ENCODE measurements around the gene MYPOP. TPM values are rescaled to one million over a fixed set of nuclear protein-coding genes. Genes with fewer than 3 reads are reported as not detected.

Gene MYPOP
- total RNA-seq, 2 donors from 2014 or later, result 8.7 to 9.1 TPM

DNA sequence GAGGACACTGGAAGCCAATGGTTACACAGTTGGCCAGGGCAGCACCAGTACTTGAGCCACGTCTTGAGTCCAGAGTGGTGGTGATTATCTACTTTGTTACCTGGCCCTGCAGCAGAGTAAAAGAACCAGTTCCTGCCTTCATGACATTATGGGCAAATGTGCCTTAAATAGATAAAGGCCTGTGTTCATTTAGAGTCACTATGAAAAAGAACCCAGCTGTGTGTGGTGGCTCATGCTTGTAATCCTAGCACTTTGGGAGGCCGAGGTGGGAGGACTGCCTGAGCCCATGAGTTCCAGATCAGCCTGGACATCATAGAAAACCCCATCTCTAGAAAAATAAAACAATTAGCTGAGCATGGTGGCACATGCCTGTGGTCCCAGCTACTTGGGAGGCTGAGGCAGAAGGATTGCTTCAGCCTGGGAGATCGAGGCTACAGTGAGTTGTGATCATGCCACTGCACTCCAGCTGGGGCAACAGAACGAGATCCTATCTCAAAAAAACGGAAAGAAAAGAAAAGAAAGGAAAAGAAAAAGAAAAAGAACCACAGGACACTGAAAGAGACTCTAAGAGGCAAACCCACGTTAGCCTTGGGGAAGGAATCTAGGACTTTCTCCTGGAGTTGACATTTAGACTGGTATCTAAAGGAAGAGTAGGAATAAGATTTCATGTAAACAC is 13.1 kb downstream of the MYPOP start:
- no peaks in the 10 kb centered on the region for H3K27me3 ChIP-seq (replicated peaks; ENCODE audit: insufficient read depth)
- H3K27ac ChIP-seq, result no peak overlapping the region
- no peak overlapping the region for H3K4me3 ChIP-seq
- no peaks in the 10 kb centered on the region for H3K9me3 ChIP-seq
- TF ChIP-seq POLR2AphosphoS5 (IDR thresholded peaks at IDR 0.05) (no peak), POLR2A (IDR thresholded peaks at IDR 0.05) (no peak)
- TF ChIP-seq, protein P1, sequence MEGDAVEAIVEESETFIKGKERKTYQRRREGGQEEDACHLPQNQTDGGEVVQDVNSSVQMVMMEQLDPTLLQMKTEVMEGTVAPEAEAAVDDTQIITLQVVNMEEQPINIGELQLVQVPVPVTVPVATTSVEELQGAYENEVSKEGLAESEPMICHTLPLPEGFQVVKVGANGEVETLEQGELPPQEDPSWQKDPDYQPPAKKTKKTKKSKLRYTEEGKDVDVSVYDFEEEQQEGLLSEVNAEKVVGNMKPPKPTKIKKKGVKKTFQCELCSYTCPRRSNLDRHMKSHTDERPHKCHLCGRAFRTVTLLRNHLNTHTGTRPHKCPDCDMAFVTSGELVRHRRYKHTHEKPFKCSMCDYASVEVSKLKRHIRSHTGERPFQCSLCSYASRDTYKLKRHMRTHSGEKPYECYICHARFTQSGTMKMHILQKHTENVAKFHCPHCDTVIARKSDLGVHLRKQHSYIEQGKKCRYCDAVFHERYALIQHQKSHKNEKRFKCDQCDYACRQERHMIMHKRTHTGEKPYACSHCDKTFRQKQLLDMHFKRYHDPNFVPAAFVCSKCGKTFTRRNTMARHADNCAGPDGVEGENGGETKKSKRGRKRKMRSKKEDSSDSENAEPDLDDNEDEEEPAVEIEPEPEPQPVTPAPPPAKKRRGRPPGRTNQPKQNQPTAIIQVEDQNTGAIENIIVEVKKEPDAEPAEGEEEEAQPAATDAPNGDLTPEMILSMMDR (IDR thresholded peaks at IDR 0.05), result no peak
- DNase-seq (ENCODE audit: low spot score), result no peak
- 69% methylated on average over 6 of the region's 6 CpGs for WGBS
- peaks cover 10% of the 10 kb centered on the region for H3K4me1 ChIP-seq (replicated peaks)
- H3K36me3 ChIP-seq, result no peaks in the 10 kb centered on the region
- intact Hi-C loops (cut with DNase I), result loop anchor here (10.0 kb wide), 1 partner anchor 125 kb away; no protein-coding TSS in a partner anchor

DNA sequence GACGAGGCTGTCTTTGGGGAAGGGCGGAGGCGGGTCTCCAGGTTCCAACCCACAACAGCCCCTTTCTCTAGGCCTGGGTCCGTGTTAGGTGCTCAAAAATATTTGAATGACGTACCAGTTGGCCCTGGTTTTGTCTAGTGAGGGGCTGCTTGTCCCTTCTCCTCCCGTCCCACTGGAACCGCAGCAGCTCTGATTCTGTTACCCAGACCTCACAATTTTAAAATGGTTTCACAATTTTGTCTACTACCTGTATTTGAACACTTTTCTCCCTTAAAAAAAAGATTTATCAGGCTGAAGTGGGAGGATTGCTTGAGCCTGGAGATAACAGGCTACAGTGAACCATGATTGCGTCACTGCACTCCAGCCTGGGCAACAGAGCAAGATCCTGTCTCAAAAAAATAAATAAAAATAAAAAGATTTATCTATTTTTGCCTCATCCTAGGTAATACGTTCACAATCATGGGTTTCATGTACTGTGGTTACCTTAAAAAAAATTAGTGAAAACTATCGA is 15.2 kb downstream of the MYPOP start:
- Histone ChIP-seq H3K27me3 (replicated peaks; ENCODE audit: insufficient read depth) (no peaks in the 10 kb centered on the region), H3K36me3 (no peaks in the 10 kb centered on the region), H3K4me1 (replicated peaks) (peaks cover 24% of the 10 kb centered on the region), H3K9me3 (no peaks in the 10 kb centered on the region), H3K27ac (peak overlapping the region; percentile 60 to 92), H3K4me3 (peak overlapping the region; percentile 82 to 84)
- intact Hi-C loops (cut with DNase I), result loop anchor here (2.0 to 10.0 kb wide), 2 partner anchors 24 to 128 kb away; partner anchors contain the start of gene SYMPK
- DNase-seq (ENCODE audit: low spot score), result no peak
- no peak for TF ChIP-seq POLR2A (IDR thresholded peaks at IDR 0.05)
- no peak for TF ChIP-seq POLR2AphosphoS5 (IDR thresholded peaks at IDR 0.05)
- TF ChIP-seq, protein P1 (IDR thresholded peaks at IDR 0.05), result no peak
- WGBS, result 25% methylated on average over 10 of the region's 10 CpGs

DNA sequence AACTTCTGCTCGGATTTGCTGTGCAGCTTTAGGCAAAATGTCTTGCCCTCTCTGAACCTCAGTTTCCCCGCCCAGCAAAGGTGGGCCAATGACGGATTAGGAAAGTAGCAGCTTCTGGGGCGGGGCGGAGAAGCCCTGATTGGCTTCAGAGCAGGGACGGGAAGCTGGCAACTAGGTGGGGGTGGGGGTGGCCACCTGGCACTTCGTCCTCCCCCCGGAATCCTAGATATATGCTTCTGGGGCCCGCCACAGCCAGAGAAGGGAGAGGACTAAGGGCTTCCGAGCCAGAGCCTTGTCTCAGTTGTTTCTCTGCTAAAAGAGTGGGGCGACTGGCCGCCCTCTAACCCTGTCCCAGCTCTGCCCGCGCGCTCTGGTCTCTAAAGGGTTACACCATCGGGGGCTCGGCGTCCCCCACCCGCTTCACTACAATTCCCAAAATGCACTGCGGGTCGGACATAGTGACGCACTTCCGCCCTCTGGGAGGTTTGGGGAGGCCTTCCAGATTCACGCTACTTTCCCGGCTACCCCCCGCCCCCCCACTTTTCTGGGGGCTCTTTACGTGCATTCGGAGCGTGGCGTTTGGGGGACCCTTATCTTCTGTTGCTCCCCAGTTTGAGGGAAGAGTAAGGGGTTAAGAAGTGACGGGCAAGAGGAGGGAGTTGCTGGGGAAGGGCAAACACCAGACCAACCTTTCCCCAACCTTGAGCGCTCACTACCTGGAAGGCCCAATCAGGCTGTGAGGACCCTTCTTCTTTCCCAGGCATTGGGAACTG is 15.8 kb downstream of the MYPOP start:
- no peaks in the 10 kb centered on the region for H3K27me3 ChIP-seq (replicated peaks; ENCODE audit: insufficient read depth)
- no peaks in the 10 kb centered on the region for H3K9me3 ChIP-seq
- H3K27ac ChIP-seq, result peak overlapping the region; percentile 60 to 92
- peak overlapping the region; percentile 82 to 84 for H3K4me3 ChIP-seq
- peak; percentile 88 for DNase-seq (ENCODE audit: low spot score)
- no peaks in the 10 kb centered on the region for H3K36me3 ChIP-seq
- intact Hi-C loops (cut with DNase I), result loop anchor here (2.0 to 10.0 kb wide), 2 partner anchors 24 to 128 kb away; partner anchors contain the start of gene SYMPK
- H3K4me1 ChIP-seq (replicated peaks), result peaks cover 24% of the 10 kb centered on the region
- TF ChIP-seq POLR2AphosphoS5 (IDR thresholded peaks at IDR 0.05) (peak; percentile 98), POLR2A (IDR thresholded peaks at IDR 0.05) (no peak)
- TF ChIP-seq, protein P1 (IDR thresholded peaks at IDR 0.05), result no peak
- 1% methylated on average over 32 of the region's 32 CpGs for WGBS

DNA sequence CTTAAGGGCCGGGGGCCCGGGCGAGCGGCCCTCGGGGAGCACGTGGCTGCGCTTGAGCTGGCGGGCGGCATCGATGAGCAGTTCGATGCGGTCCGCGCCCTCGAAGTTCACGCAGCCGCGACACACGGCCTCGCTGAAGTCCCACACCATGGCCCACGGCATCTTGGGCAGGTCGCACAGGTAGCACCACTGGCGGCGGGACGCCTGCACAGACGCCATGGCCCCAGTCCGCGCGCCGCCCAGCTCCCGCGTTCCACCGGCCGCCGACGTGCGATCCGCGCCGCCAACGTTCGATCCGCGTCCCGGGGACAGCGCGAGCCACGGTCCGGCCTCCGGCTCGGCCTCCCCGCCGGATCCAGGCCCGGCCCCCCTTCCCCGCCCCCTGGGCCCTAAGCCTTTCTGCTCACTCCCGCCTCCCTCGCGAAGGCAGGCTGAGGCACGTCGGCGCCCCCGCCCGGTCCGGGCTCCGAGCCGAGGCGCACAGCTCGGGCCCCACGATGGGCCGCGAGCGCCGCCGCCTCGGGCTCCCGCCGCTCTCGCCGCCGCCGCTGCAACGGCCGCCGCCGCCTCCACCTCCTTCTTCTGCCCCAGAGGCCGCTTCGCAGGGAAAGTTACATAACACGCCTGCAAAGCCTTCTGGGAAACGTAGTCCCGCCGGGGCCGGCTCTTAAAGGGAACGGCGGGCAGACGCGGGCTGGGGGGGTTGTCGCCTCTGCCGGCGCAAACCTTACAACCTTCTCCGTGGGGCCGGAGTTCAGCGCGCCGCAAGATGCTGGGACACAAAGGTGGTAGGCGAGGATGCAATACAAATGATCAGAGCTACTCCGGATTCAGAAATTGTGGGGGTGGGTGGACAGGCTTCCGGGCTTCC is 16.6 kb downstream of the MYPOP start, which contains the start of gene IRF2BP1:
Gene IRF2BP1 (minus strand): TSS at position 586 of the 871 bp plus-strand sequence. CDS start 367 bp downstream, at position 219.
- H3K4me3 ChIP-seq, result peak within 1 kb of the TSS; percentile 82 to 84
- DNase-seq (ENCODE audit: low spot score), result peak; percentile 92
- no peaks in the 10 kb centered on the region for H3K36me3 ChIP-seq
- H3K4me1 ChIP-seq (replicated peaks), result peaks cover 24% of the 10 kb centered on the region
- TF ChIP-seq POLR2A (IDR thresholded peaks at IDR 0.05) (peak; percentile 82), POLR2AphosphoS5 (IDR thresholded peaks at IDR 0.05) (peak; percentile 92)
- TF ChIP-seq, protein P1 (IDR thresholded peaks at IDR 0.05), result peak in 2 of 4 experiments; percentile 23 to 33
- H3K27ac ChIP-seq, result peak within 1 kb of the TSS; percentile 60 to 92
- H3K9me3 ChIP-seq, result no peaks in the 10 kb centered on the region
- intact Hi-C loops (cut with DNase I), result loop anchor here (2.0 to 10.0 kb wide), 2 partner anchors 23 to 129 kb away; partner anchors contain the start of gene SYMPK
- WGBS, result under 1% methylated on average over 43 of the region's 107 CpGs
- no peaks in the 10 kb centered on the region for H3K27me3 ChIP-seq (replicated peaks; ENCODE audit: insufficient read depth)

All from prostate gland (tissue), 2 donors.